Activated CD8-positive, alpha-beta memory T cell treated with anti-CD3 and anti-CD28 coated beads, Interleukin-2, amount 10 ng/mL, durations not matched to agents 7 days and 5 days (primary cell): Measurements from ENCODE around the gene ST8SIA1. TPM values are rescaled to one million over a fixed set of nuclear protein-coding genes. Genes with fewer than 3 reads are reported as not detected.
"Not testable (repeated sequence)": the region's sequence is repeated elsewhere in the genome, so short reads cannot be mapped to it uniquely, and the experiment has no call there.

ENCODE experiments used
- ATAC-seq: fragments of 150-1000 bp; cut with Tn5 transposase; one replicate; pipeline ENCODE4 v1.10.0; 2021; ENCODE audit warnings: moderate library complexity
- CTCF ChIA-PET: fragments of 350-600 bp; sonication (Branson Sonifier 250); formaldehyde crosslinking; loops from one replicate; lab custom pipeline; 2021; ENCODE audit warnings: antibody characterized with exemption; lab: Charles Lee
- DNase-seq: peaks from one replicate; pipeline ENCODE4 v3.0.0-alpha.2; 2020
- H3K27ac Mint-ChIP-seq: one replicate; pipeline ENCODE4 v1.8.0; 2021; ENCODE audit warnings: mild to moderate bottlenecking, mixed read lengths
- H3K27me3 Mint-ChIP-seq: one replicate; pipeline ENCODE4 v1.8.0; 2021; ENCODE audit warnings: mixed read lengths
- H3K36me3 Mint-ChIP-seq: one replicate; pipeline ENCODE4 v1.8.0; 2021; ENCODE audit warnings: mild to moderate bottlenecking, mixed read lengths
- H3K4me1 Mint-ChIP-seq: one replicate; pipeline ENCODE4 v1.8.0; 2021; ENCODE audit warnings: mixed read lengths
- H3K4me3 Mint-ChIP-seq: one replicate; pipeline ENCODE4 v1.8.0; 2021; ENCODE audit warnings: mild to moderate bottlenecking, moderate library complexity, mixed read lengths
- H3K9me3 Mint-ChIP-seq: one replicate; pipeline ENCODE4 v1.8.0; 2022; ENCODE audit warnings: low read depth, mixed read lengths
- total RNA-seq, 2 experiments: library from RNA; stranded (reverse); gene quantifications; one replicate each; pipeline ENCODE4 v1.2.3, GENCODE V29; 2021

ST8SIA1 gene
- total RNA-seq, 2 experiments from 2014 or later, result 2.7 to 4.6 TPM

GRCh38 chr12:22146686-22147085 is 187.8 kb downstream of the ST8SIA1 start:
- H3K9me3 Mint-ChIP-seq, H3K27ac Mint-ChIP-seq, H3K4me3 Mint-ChIP-seq, ATAC-seq, H3K4me1 Mint-ChIP-seq, DNase-seq, H3K36me3 Mint-ChIP-seq, H3K27me3 Mint-ChIP-seq, CTCF ChIA-PET: not testable (repeated sequence)

Other genes with a start within 250 kb of the ST8SIA1 start
- gene C2CD5, start 209.8 kb upstream of the ST8SIA1 start, total RNA-seq, result 10 to 100 TPM; 41.7 to 51.1 TPM